AG10803 (cell line): ENCODE results near the gene RANBP3L.

ENCODE experiments used
- DNase-seq: peaks from one replicate; pipeline ENCODE4 v3.0.0; 2010; ENCODE audit warnings: low read depth
- H3K4me3 ChIP-seq: 2 replicates; pipeline ENCODE4 v1.5.1; 2011; ENCODE audit warnings: mild to moderate bottlenecking, low read length, control low read depth
- TF ChIP-seq, protein P1 (sequence below): conservative IDR thresholded peaks from 2 replicates; pipeline ENCODE4 v1.5.1; 2011; ENCODE audit warnings: mild to moderate bottlenecking, low read length, control low read depth, inconsistent platforms

The RANBP3L gene

DNA sequence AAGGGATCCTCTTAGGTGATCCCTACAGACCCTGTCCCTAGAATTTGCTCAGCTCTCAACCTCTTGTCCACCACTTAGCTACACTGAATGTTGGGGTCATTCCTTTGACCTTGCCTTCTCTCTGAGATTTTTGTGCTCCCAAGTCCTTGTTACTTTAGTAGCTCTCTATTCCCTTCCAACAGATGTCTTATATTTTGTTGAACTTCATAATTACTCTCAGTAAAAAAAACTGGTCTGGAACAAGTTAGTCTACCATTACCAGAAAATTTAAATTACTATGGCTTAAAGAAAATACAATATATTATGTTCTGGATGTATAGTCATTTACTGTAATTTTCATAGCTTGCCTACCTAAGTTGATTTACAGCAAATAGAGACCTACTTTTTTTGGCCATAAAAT lies 23.5 kb upstream of the RANBP3L start:
- TF ChIP-seq, protein P1, sequence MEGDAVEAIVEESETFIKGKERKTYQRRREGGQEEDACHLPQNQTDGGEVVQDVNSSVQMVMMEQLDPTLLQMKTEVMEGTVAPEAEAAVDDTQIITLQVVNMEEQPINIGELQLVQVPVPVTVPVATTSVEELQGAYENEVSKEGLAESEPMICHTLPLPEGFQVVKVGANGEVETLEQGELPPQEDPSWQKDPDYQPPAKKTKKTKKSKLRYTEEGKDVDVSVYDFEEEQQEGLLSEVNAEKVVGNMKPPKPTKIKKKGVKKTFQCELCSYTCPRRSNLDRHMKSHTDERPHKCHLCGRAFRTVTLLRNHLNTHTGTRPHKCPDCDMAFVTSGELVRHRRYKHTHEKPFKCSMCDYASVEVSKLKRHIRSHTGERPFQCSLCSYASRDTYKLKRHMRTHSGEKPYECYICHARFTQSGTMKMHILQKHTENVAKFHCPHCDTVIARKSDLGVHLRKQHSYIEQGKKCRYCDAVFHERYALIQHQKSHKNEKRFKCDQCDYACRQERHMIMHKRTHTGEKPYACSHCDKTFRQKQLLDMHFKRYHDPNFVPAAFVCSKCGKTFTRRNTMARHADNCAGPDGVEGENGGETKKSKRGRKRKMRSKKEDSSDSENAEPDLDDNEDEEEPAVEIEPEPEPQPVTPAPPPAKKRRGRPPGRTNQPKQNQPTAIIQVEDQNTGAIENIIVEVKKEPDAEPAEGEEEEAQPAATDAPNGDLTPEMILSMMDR, result no peak
- no peak overlapping the region for H3K4me3 ChIP-seq
- no peak for DNase-seq

DNA sequence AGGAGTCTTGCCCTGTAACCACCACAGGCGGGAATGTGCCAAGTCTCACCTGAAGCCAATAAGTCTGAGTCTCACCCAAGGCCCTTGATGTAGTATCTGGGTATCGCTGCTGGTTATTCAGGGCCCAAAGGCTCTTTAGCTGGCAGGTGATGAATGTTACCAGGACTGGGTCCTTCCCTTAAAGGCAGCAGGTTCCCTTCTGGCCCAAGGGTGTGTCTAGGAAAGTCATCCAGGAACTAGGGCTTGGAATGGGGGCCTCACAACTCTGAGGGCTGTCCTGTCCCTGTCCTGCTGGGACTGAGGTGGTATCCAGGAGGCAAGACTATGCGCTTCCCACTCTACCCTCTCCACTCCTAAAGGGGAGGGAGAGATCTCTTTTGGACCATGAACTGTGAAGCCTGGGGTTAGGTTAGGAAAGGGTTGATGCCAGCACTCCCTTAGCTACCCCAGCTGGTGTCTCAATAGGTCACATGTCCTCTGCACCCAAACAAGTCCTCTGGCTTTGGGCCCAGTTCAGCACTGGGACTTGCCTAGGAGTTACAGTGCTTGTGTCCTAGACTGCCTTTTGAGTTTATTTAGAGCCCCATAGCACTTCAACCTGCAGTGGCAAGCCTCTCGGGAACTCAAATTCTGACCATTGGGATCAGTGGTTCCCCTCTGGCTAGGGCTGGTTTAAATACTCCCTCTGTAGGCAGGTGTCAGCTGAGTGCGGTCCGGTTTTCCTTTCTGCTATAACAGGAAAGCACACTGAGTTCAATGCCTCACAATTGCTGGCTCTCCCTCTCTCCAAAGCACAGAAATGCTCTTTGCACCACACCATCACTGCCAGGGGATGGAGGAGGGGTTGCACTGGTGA lies 22.5 kb upstream of the RANBP3L start:
- no peak for DNase-seq
- H3K4me3 ChIP-seq, result no peak overlapping the region
- TF ChIP-seq, protein P1, result no peak

DNA sequence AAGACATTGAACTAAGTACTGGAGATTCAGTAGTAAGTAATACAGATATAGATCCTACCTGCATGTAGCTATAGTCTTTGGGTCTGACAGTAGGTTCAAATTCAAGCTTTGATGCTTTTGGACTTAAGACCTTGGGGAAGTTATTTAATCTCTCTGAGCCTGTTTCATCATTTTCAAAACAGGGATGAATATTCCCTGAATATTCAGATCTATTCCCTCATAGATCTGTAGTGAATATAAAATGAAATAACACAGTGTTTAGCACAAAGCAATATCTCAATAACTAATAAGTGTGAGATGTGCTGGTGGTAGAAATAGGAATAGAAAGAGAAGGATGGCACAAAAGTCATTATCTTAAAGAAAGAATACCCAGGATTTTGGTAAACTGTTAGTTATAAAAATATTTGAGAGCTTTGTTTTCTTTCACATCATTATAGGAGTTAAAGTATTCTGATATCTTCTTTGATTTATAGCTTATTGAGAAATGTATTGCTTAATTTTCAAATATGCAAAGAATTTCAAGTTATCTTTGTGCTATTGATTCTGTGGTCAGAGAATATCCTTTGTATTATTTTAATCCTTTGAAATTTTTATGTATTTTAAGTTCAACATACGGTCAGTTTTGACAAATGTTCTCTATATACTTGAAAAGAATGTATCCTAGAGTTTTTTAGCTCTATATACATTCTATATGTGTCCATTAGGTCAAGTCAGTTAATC lies 11.4 kb upstream of the RANBP3L start:
- H3K4me3 ChIP-seq, result no peak overlapping the region
- TF ChIP-seq, protein P1, result no peak
- DNase-seq, result no peak

DNA sequence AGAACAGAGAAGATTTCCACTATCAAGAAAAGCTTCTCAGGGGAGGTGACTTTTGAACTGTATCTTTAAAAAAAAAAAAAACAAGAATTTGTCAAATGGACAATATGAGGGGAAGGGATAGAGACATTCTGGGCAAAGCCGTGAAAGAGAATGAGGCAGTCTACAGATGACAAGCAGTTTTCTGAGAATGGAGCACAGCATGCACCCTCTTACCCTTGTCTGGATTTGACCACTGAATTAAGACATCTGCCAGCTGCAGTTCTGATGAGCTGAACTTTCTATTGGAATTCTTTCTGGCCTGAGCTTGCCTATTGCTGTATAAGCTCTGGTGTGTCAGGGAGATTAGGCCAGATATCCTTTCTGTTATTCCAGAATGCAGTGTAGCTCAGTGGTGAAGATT lies 10.3 kb upstream of the RANBP3L start:
- TF ChIP-seq, protein P1, result no peak
- no peak for DNase-seq
- no peak overlapping the region for H3K4me3 ChIP-seq

DNA sequence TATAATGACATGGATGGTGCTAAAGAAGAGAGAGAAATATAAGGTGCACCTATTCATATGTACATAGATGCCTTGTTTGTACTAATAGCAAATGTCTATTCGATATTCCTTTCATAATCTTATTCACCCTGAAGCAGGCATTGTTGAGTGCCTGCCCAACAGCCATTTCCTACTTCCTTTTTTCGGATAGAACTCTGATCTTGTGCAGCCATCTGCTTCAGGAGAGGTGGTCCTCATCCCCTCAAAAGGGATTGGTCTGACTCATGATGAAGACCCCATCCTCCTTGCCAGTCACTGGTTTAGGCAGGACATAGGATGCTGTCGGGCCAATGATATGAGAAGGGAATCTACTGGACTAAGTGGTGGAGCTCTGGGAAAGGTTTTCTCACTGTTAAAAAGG lies 8.4 kb upstream of the RANBP3L start:
- no peak for DNase-seq
- no peak overlapping the region for H3K4me3 ChIP-seq
- TF ChIP-seq, protein P1, result no peak

DNA sequence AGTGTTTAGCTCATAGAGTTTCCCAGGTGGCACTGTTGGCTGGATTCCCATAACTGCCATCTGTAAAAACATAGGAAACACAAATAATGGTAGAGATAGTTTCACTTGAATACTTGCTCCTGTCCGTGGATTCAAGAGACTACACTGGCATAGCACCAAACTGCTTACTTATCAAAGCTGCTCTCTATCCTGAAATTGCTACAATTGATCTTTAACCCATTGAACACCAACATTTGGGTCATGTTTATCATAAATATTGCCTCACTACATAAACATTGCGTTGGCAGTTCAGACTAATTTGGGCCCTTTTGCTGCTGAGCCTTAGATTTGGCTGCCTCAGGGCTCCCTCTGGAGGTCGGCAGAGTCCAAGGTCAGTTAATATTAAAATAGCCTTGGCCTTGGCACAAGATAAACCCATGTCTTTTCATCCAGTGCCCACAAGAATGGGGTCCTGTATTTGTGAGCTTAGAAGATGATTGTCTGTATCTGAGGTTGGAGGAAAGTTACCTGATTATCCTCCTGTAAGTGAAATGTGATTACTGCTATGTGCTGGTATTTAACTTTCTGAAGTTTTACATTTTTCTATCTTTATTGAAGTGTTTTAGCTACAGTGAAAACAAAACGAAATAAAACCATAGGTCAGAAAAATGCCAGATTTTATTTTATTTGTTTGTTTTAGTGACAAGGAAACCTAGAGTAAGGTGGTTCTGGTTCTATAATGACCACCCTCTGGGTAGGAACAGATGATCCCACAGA lies 4.0 kb upstream of the RANBP3L start:
- peak; percentile 62 for DNase-seq
- TF ChIP-seq, protein P1, result peak; percentile 82
- H3K4me3 ChIP-seq, result no peak overlapping the region
